Pancreas (tissue), 10 donors: Measurements from ENCODE around the gene FHIT. TPM values are rescaled to one million over a fixed set of nuclear protein-coding genes. Genes with fewer than 3 reads are reported as not detected.
A peak's percentile ranks its signal among the peaks of the same experiment; 100 is the strongest.

ENCODE experiments used
- ATAC-seq, 4 donors: fragments of 200-7000 bp; cut with Tn5 transposase; one replicate each; pipeline versions ENCODE4 v1.8.0 to v1.9.1; 2020; ENCODE audit warnings: mild to moderate bottlenecking in 4 of 4, moderate library complexity in 4 of 4
- DNase-seq, 6 donors: peaks; one replicate each; pipeline ENCODE4 v3.0.0-alpha.2; 2020
- FAIRE-seq: peaks from 2 replicates; lab custom pipeline; 2012; peaks lifted over from hg19 to GRCh38; lab: Jason Lieb, UNC
- H3K27ac ChIP-seq, 4 donors: fragments of 200-600 bp; sonication (generic); 1 replicate in 3 of 4; 2 replicates in 1 of 4; pipeline versions ENCODE4 v1.5.0 to v1.8.0; 2020
- H3K27me3 ChIP-seq, 4 donors: fragments of 200-600 bp; one replicate each; pipeline ENCODE4 v1.8.0; 2021
- H3K36me3 ChIP-seq, 3 donors: fragments of 200-600 bp; sonication (generic) in 1 of 3; one replicate each; pipeline versions ENCODE4 v1.5.0 to v1.8.0; 2020 to 2021
- H3K4me1 ChIP-seq, 3 donors: fragments of 200-600 bp; one replicate each; pipeline ENCODE4 v1.8.0; 2021
- H3K4me3 ChIP-seq, 4 donors: fragments of 200-600 bp; sonication (generic) in 2 of 4; one replicate each; pipeline versions ENCODE4 v1.5.0 to v1.8.0; 2020 to 2021
- H3K9me3 ChIP-seq, 4 donors: fragments of 200-600 bp; one replicate each; pipeline ENCODE4 v1.8.0; 2021
- WGBS, 2 donors: extraction: QIAGEN DNeasy Blood & Tissue Kit; methylation state at CpG; one replicate each; pipeline ENCODE4 v1.1.7; 2013; 5-methylcytosine and 5-hydroxymethylcytosine counted together
- intact Hi-C, 3 donors: fragments of 100-400 bp; cut with DNase I; formaldehyde crosslinking; loops; one replicate each; pipeline versions ENCODE4 v1.11.1 to v1.14.2; 2022
- polyA plus RNA-seq, 2 donors: library from polyadenylated mRNA; stranded (reverse); fragments of 200-250 nt; gene quantifications; one replicate each; pipeline ENCODE4 v1.2.3, GENCODE V29; 2013
- total RNA-seq, 6 donors: library from RNA; stranded (reverse); fragmentation: NEBNext Ultra II Directional in 4 of 6; extraction: Animal tissue kit (Norgen Biotek cat#: 25700) in 4 of 6; gene quantifications; one replicate each; pipeline versions ENCODE4 v1.2.1 to v1.2.4, GENCODE V29; 2021 to 2023
- TF ChIP-seq, protein P1 (sequence below), 4 donors: fragments of 200-600 bp; sonication (generic) in 3 of 4; IDR thresholded peaks; one replicate each; pipeline versions ENCODE4 v1.5.0 to v1.8.0; 2021; ENCODE audit warnings: antibody characterized with exemption in 4 of 4
- donor health status: healthy with polysubstance abuse.
- donor health status: DM: no; HTN: no; CAD: no; lungs with moderate emphysema.
- donor health status: DM: no; HTN: no; CAD: no.
- donor health status: control.
- donor health status: control.
- donor health status: Bipolar disorder and iron deficiency.
- donor health status: DM: yes; HTN: yes; CAD: no.
- donor health status: DM: no; HTN: no; CAD: no.
- donor health status: DM: no; HTN: no; CAD: no.
- donor health status: DM: yes; HTN: yes; CAD: no.

The FHIT gene
- total and polyA plus RNA-seq, 8 donors, result 4.8 to 15.7 (median 8.0) TPM

DNA sequence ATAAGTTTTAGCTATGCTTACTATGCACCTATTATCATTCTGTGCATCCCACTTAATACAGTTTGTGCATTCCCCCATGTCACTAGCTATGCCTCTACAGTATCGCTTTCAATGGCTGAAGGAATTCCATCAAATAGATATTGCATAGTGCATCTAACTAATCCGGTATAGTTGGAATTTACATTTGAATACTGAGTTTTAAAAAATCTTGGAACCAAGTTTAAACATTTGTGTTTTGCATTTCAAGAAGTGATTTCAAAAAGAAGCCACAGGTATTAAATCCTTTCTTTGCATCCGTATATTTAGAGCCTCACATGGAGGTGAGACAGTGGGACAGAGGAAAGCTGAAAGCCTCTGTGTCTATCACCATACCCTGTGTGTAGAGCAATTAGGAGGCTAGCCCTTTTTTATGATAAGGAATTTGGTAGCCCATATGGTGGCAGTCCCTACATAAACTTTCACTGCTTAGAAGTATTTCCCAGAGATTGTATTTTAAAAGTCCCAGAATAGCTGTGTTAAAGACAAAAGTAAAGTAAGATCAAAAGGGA, 1241.2 kb downstream of the FHIT start:
- 92% methylated on average over 3 of the region's 3 CpGs for WGBS, 2 donors
- no peaks in the 10 kb centered on the region for H3K36me3 ChIP-seq
- TF ChIP-seq, protein P1, sequence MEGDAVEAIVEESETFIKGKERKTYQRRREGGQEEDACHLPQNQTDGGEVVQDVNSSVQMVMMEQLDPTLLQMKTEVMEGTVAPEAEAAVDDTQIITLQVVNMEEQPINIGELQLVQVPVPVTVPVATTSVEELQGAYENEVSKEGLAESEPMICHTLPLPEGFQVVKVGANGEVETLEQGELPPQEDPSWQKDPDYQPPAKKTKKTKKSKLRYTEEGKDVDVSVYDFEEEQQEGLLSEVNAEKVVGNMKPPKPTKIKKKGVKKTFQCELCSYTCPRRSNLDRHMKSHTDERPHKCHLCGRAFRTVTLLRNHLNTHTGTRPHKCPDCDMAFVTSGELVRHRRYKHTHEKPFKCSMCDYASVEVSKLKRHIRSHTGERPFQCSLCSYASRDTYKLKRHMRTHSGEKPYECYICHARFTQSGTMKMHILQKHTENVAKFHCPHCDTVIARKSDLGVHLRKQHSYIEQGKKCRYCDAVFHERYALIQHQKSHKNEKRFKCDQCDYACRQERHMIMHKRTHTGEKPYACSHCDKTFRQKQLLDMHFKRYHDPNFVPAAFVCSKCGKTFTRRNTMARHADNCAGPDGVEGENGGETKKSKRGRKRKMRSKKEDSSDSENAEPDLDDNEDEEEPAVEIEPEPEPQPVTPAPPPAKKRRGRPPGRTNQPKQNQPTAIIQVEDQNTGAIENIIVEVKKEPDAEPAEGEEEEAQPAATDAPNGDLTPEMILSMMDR (IDR thresholded peaks at IDR 0.05), result no peak

DNA sequence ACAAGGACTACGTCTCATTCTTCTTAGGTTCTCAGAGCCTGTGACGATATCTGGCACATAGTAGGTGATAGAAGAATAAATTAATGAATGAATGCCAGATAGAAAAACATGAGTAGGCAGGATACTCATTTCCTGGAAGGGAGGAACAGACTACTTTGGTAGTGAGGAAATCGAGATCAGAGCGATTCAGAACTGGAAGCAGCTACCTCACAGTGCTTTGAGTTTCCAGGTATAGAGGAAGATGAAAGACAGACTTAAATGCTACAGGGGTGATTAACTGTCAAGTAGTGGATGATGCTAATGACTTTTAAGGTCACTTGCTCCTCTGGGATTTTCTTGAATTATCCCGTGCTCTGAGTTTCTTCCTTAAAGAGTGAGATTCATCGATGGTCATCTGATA, 1249.9 kb downstream of the FHIT start:
- FAIRE-seq, result no peak
- TF ChIP-seq, protein P1 (IDR thresholded peaks at IDR 0.05), result no peak
- H3K4me1 ChIP-seq, result no peaks in the 10 kb centered on the region
- H3K27ac ChIP-seq, result no peak overlapping the region
- H3K9me3 ChIP-seq, result no peaks in the 10 kb centered on the region
- 94 to 95% methylated on average over 6 of the region's 6 CpGs for WGBS, 2 donors
- DNase-seq, result no peak
- no peaks in the 10 kb centered on the region for H3K36me3 ChIP-seq
- intact Hi-C loops, result no loop called here
- H3K4me3 ChIP-seq, result no peak overlapping the region
- no peaks in the 10 kb centered on the region for H3K27me3 ChIP-seq
- ATAC-seq, result no peak

More for the DNA sequence above, 1241.2 kb downstream of the FHIT start:
- FAIRE-seq (no peak), DNase-seq (no peak), ATAC-seq (no peak)
- Histone ChIP-seq H3K4me1 (no peaks in the 10 kb centered on the region), H3K27ac (no peak overlapping the region), H3K27me3 (no peaks in the 10 kb centered on the region), H3K9me3 (no peaks in the 10 kb centered on the region), H3K4me3 (no peak overlapping the region)
- intact Hi-C loops, result no loop called here

DNA sequence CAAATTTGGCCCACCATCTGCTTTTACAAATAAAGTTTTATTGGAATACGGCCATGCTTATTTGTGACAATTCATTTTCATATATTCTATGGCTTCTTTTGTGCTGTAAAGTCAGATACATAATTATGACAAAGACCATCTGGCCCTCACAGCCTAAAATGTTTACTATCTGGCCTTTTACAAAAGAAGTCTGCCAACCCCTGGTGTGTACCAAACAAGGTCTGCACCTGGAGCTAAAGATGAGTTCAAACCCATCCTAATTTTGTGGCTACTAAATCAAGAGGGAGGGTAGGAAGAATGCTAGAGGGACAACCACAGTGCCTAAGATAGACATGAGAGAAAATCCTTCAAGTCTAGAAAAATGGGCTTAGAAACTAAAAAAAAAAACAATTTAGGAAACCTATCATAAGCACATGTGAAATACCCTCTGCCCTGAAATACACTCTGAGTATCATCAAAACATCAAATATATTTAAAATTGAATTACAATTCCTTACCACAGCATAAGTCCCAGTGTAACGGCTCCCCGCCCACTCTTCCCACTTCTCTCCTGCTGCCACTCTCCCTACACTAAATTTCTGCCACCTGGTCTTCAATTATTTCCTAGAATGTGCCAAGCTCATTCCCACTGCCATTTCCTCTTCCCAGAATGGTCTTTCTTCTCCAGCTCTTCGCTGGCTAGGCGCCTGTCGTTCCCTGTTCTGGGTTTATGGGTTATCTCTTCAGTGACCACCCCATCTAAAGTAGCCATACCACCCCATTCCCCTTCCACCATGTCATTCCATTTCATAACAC, 1250.7 kb downstream of the FHIT start:
- DNase-seq (no peak), ATAC-seq (no peak), FAIRE-seq (no peak)
- H3K36me3 ChIP-seq, result no peaks in the 10 kb centered on the region
- no peak overlapping the region for H3K4me3 ChIP-seq
- H3K4me1 ChIP-seq, result no peaks in the 10 kb centered on the region
- TF ChIP-seq, protein P1 (IDR thresholded peaks at IDR 0.05), result no peak
- intact Hi-C loops, result no loop called here
- no peaks in the 10 kb centered on the region for H3K27me3 ChIP-seq
- WGBS, 2 donors, result 95 to 99% methylated on average over 6 of the region's 6 CpGs
- H3K27ac ChIP-seq, result no peak overlapping the region
- no peaks in the 10 kb centered on the region for H3K9me3 ChIP-seq

DNA sequence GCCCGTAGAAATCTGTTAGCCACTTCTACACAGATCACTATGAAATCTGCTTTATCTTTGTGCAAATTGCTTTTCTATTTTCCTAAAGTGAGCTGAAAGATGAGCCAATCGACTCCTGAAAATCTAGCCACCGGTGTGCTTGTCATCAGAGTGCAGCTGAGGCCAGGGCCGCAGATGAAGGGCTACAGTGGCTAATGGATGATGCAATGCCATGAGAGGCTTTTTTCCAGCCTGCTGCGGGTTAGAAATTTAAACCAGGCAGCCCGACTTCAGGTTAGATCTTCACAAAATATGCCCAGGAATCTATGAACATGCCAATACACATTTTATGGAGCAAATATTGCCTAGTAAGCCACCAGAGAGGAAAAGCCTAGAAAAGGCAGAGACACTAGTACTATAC, 1253.2 kb downstream of the FHIT start:
- ATAC-seq (peak in 1 of 4 donors; percentile 43), DNase-seq (no peak)
- intact Hi-C loops, result no loop called here

More for the DNA sequence above, 1253.2 kb downstream of the FHIT start:
- H3K4me1 ChIP-seq, result no peaks in the 10 kb centered on the region
- no peak overlapping the region for H3K27ac ChIP-seq
- H3K9me3 ChIP-seq, result no peaks in the 10 kb centered on the region
- 63 to 68% methylated on average over 6 of the region's 6 CpGs for WGBS, 2 donors
- H3K27me3 ChIP-seq, result no peaks in the 10 kb centered on the region
- no peaks in the 10 kb centered on the region for H3K36me3 ChIP-seq
- FAIRE-seq, result no peak
- H3K4me3 ChIP-seq, result no peak overlapping the region
- TF ChIP-seq, protein P1 (IDR thresholded peaks at IDR 0.05), result no peak
